ENCODE results near the gene OR5K3.
"Not testable (repeated sequence)": the region's sequence is repeated elsewhere in the genome, so short reads cannot be mapped to it uniquely, and the experiment has no call there.

Gene OR5K3

GRCh38 chr3:98390366-98390765 is at the start of gene OR5K3:
OR5K3 (plus strand) TSS chr3:98390666; CDS start chr3:98390666, 0 bp downstream.
- no peak for DNase-seq

GRCh38 chr3:98341758-98342157 is 48.7 kb upstream of the OR5K3 start:
- no peak for DNase-seq

- DNase-seq, result peak; percentile 19
These were observed 46.6 kb upstream of the OR5K3 start for GRCh38 chr3:98343647-98344507.

- no peak for DNase-seq
These were observed 40.4 kb upstream of the OR5K3 start for GRCh38 chr3:98350082-98350481.

GRCh38 chr3:98353554-98353953 is 36.9 kb upstream of the OR5K3 start, which contains the start of gene OR5K4:
OR5K4 (plus strand) TSS chr3:98353854; CDS start chr3:98353854, 0 bp downstream.
- DNase-seq, result no peak

GRCh38 chr3:98359250-98359649 is 31.2 kb upstream of the OR5K3 start:
- DNase-seq, result no peak

GRCh38 chr3:98359993-98360675 is 30.3 kb upstream of the OR5K3 start:
- DNase-seq, result no peak

GRCh38 chr3:98360681-98361080 is 29.8 kb upstream of the OR5K3 start:
- DNase-seq, result no peak

GRCh38 chr3:98361289-98361688 is 29.2 kb upstream of the OR5K3 start:
- no peak for DNase-seq

GRCh38 chr3:98367464-98368246 is 22.8 kb upstream of the OR5K3 start:
- no peak for DNase-seq

- DNase-seq, result no peak
These were observed 19.3 kb upstream of the OR5K3 start for GRCh38 chr3:98371186-98371585.

GRCh38 chr3:98371853-98372252 is 18.6 kb upstream of the OR5K3 start:
- no peak for DNase-seq

- no peak for DNase-seq
These were observed 18.0 kb upstream of the OR5K3 start for GRCh38 chr3:98372445-98372844.

GRCh38 chr3:98376631-98377030 is 13.8 kb upstream of the OR5K3 start:
- no peak for DNase-seq

- DNase-seq, result no peak
These were observed 2.3 kb upstream of the OR5K3 start for GRCh38 chr3:98388147-98388546.

- DNase-seq, result no peak
These were observed 4.6 kb downstream of the OR5K3 start for GRCh38 chr3:98395101-98395500.

- not testable (repeated sequence) for DNase-seq
These were observed 6.0 kb downstream of the OR5K3 start for GRCh38 chr3:98396482-98396881.

GRCh38 chr3:98398513-98398912 is 8.0 kb downstream of the OR5K3 start:
- DNase-seq, result no peak

GRCh38 chr3:98402507-98402906 is 12.0 kb downstream of the OR5K3 start:
- no peak for DNase-seq

- no peak for DNase-seq
These were observed 13.5 kb downstream of the OR5K3 start for GRCh38 chr3:98404010-98404409.

GRCh38 chr3:98406034-98406433 is 15.6 kb downstream of the OR5K3 start:
- DNase-seq, result no peak

- DNase-seq, result no peak
These were observed 42.1 kb downstream of the OR5K3 start for GRCh38 chr3:98432575-98432974.

GRCh38 chr3:98433764-98434163 is 43.3 kb downstream of the OR5K3 start:
- no peak for DNase-seq

Data from NCI-H2081 treated with DMSO at 0.1 percent for 48 hours (cell line).